T-cell (primary cell): ENCODE results near the gene SLC17A5. TPM values are rescaled to one million over a fixed set of nuclear protein-coding genes. Genes with fewer than 3 reads are reported as not detected.
A peak's percentile ranks its signal among the peaks of the same experiment; 100 is the strongest.
"Not testable (repeated sequence)": the region's sequence is repeated elsewhere in the genome, so short reads cannot be mapped to it uniquely, and the experiment has no call there.

Source experiments
- ATAC-seq, 4 experiments: fragments of 200-7000 bp in 3 of 4; fragments of 150-1000 bp in 1 of 4; cut with Tn5 transposase; replicated peaks in 1 of 4; 1 replicate in 3 of 4; 2 replicates in 1 of 4; pipeline ENCODE4 v1.10.0; 2021; ENCODE audit warnings: moderate library complexity in 3 of 4, mild to moderate bottlenecking in 2 of 4, moderate number of reproducible peaks in 1 of 4
- CTCF ChIA-PET, 2 donors: fragments of 300-600 bp; sonication (Branson Sonifier 250); formaldehyde crosslinking; loops; one replicate each; lab custom pipeline; 2022; ENCODE audit warnings: antibody characterized with exemption in 2 of 2; lab: Charles Lee
- POLR2A ChIA-PET, 2 donors: fragments of 300-600 bp; sonication (Branson Sonifier 250); formaldehyde crosslinking; loops; one replicate each; lab custom pipeline; 2022; ENCODE audit warnings: antibody characterized with exemption in 2 of 2; lab: Charles Lee
- DNase-seq, 35 experiments: peaks; one replicate each; pipeline versions ENCODE4 v3.0.0 to v3.0.0-alpha.2; 2013 to 2023
- H3K27ac ChIP-seq: one replicate; pipeline ENCODE4 v1.5.1; 2013; ENCODE audit warnings: low read length
- H3K27me3 ChIP-seq, 2 experiments: replicated peaks in 1 of 2; 1 replicate in 1 of 2; 2 replicates in 1 of 2; pipeline versions ENCODE4 v1.6.1 to v1.7.0; 2013; ENCODE audit warnings: low read length in 1 of 2, mixed read lengths in 1 of 2; ENCODE audit not compliant: control insufficient read depth in 2 of 2, insufficient read depth in 2 of 2; ENCODE audit errors: extremely low read depth in 1 of 2
- H3K36me3 ChIP-seq, 2 donors: 1 replicate in 1 of 2; 2 replicates in 1 of 2; pipeline versions ENCODE4 v1.6.1 to v1.7.0; 2013; ENCODE audit warnings: low read length in 1 of 2; ENCODE audit not compliant: control insufficient read depth in 2 of 2, insufficient read depth in 1 of 2; ENCODE audit errors: extremely low read depth in 1 of 2
- H3K4me1 ChIP-seq, 2 experiments: 1 replicate in 1 of 2; 2 replicates in 1 of 2; pipeline versions ENCODE4 v1.6.1 to v1.7.0; 2013; ENCODE audit warnings: low read length in 2 of 2, mixed read lengths in 1 of 2; ENCODE audit not compliant: insufficient read depth in 2 of 2, control insufficient read depth in 1 of 2; ENCODE audit errors: extremely low read depth in 1 of 2
- H3K4me3 ChIP-seq, 2 donors: 1 replicate in 1 of 2; 2 replicates in 1 of 2; pipeline versions ENCODE4 v1.5.1 to v1.7.0; 2013; ENCODE audit warnings: mild to moderate bottlenecking in 2 of 2, low read length in 1 of 2, moderate library complexity in 1 of 2; ENCODE audit not compliant: control insufficient read depth in 1 of 2; ENCODE audit errors: extremely low read depth in 1 of 2
- H3K9me3 ChIP-seq: 2 replicates; pipeline ENCODE4 v1.7.0; 2013
- H3K27ac Mint-ChIP-seq, 2 donors: one replicate each; pipeline ENCODE4 v1.8.0; 2020 to 2021; ENCODE audit warnings: mild to moderate bottlenecking in 2 of 2, mixed read lengths in 2 of 2
- H3K27me3 Mint-ChIP-seq, 2 donors: one replicate each; pipeline ENCODE4 v1.8.0; 2021 to 2022; ENCODE audit warnings: mixed read lengths in 2 of 2
- H3K36me3 Mint-ChIP-seq: one replicate; pipeline ENCODE4 v1.8.0; 2021; ENCODE audit warnings: mixed read lengths
- H3K4me1 Mint-ChIP-seq, 3 donors: one replicate each; pipeline ENCODE4 v1.8.0; 2020 to 2022; ENCODE audit warnings: mixed read lengths in 3 of 3, mild to moderate bottlenecking in 1 of 3
- H3K4me3 Mint-ChIP-seq, 3 donors: one replicate each; pipeline ENCODE4 v1.8.0; 2020 to 2022; ENCODE audit warnings: mild to moderate bottlenecking in 3 of 3, mixed read lengths in 3 of 3, moderate library complexity in 3 of 3
- H3K9me3 Mint-ChIP-seq, 3 donors: one replicate each; pipeline ENCODE4 v1.8.0; 2020 to 2022; ENCODE audit warnings: mixed read lengths in 3 of 3
- WGBS: methylation state at CpG from one replicate; pipeline ENCODE4 v1.1.5; 2013; ENCODE audit warnings: missing lambda C conversion rate; ENCODE audit not compliant: insufficient coverage; 5-methylcytosine and 5-hydroxymethylcytosine counted together
- total RNA-seq, 35 experiments: library from RNA in 6 of 35; stranded (reverse) in 6 of 35; fragments of 120-200 nt in 1 of 35; gene quantifications; one replicate each; pipeline versions ENCODE4 v1.2.1 to v1.2.4 and lab custom pipeline; 2013 to 2026

Gene SLC17A5
- total RNA-seq, 5 donors from 2014 or later (not counting 1 experiment from before 2014, with no cell fraction given), result 6.4 to 15.0 (median 9.4) TPM

DNA sequence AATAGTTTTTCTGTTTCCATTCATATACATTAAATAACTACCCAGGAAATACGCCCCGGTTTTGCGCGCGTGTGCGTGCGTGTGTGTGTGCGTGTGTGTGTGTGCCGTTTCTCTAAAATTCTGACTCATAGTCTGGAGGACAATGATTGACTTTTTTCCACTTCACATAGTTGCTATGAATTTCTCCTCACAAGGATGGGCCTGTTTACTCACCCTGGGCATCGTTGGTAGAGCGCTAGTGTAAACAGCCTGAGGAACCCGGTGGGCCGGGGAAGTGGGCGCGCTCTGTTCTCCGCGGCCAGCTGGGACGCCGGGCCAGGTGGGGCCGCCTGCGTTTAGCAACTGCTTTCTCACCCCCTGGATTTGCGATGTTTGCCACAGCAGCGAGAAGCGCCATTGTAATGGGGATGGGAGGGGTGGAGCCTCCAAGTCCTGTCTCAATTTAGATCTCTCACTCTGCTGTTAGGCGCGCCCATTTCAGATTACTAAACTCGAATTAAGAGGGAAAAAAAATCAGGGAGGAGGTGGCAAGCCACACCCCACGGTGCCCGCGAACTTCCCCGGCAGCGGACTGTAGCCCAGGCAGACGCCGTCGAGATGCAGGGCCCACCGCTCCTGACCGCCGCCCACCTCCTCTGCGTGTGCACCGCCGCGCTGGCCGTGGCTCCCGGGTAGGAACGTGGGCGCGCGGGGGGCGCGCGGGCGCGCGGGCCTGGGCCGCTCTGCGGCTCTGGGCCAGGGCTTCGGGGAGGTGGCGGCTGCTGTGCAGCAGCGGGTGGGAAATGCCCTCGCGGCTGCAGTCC is 42.0 kb upstream of the SLC17A5 start, which contains the start of gene CD109:
CD109 (plus strand) TSS at position 585 of the 803 bp plus-strand sequence; CDS start at position 598, 13 bp downstream.
- H3K27me3 Mint-ChIP-seq, result peaks cover 25 to 51% of the 10 kb centered on the region in 2 donors
- H3K27me3 ChIP-seq, result peaks cover 0 to 5% of the 10 kb centered on the region in 2 experiments
- H3K4me3 Mint-ChIP-seq, result peak within 1 kb of the TSS; percentile 72 to 83 (median 80)
- ChIA-PET CTCF (no interaction called here), POLR2A (interaction anchor here in 1 of 2 donors (0.5 kb wide), 1 partner anchor 9 kb away, joined by 3 read pairs; no protein-coding TSS in a partner anchor)
- DNase-seq (peak in 32 of 35 experiments; percentile 3 to 50 (median 14)), ATAC-seq (peak; percentile 61 to 82 (median 73))
- H3K9me3 Mint-ChIP-seq, result no peaks in the 10 kb centered on the region
- peak within 1 kb of the TSS; percentile 39 to 71 for H3K27ac Mint-ChIP-seq
- no peaks in the 10 kb centered on the region for H3K36me3 ChIP-seq
- H3K9me3 ChIP-seq, result no peaks in the 10 kb centered on the region
- no peaks in the 10 kb centered on the region for H3K36me3 Mint-ChIP-seq
- peak within 1 kb of the TSS; percentile 50 to 95 for H3K4me3 ChIP-seq
- H3K27ac ChIP-seq, result no peak within 1 kb of the TSS
- peaks cover 23 to 29% (median 26%) of the 10 kb centered on the region in 3 donors for H3K4me1 Mint-ChIP-seq
- H3K4me1 ChIP-seq, result peaks cover 5 to 10% of the 10 kb centered on the region in 2 experiments
- WGBS, result under 1% methylated on average over 38 of the region's 61 CpGs

DNA sequence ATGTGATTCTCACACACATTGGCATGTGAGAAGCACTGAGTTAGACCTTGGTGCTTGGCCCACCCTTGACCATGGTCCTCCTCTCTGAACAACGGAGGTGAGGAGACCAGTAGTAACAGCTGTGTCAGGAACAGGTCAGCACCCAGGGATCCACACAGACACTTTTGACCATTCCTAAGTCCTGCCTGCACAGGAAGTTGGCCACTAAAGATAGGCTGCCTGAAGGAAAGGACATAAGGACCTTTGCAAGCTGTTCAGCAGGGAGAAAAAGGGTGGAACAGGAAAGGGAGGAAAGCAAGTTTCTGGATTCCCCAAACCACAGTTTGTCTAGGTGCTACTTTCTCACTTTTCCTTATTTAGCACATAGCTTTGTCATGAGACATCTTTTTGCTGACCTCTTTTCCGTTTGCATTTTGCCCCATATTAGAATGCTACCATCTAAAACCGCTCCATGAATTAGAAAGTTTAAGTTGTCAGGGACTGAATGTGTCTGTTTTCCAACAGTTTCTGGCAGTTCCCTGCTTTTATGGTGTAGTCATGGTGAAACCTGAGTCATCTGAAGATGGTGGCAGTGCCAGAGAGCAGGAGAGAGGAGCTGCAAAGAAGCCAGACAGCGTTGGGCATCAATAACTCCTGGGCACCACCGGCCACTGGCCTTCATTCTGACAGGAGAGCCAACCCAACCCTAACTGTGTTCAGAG is 41.1 kb upstream of the SLC17A5 start:
- peaks cover 0 to 5% of the 10 kb centered on the region in 2 experiments for H3K27me3 ChIP-seq
- Mint-ChIP-seq H3K36me3 (no peaks in the 10 kb centered on the region), H3K4me3 (peak overlapping the region; percentile 72 to 83 (median 80)), H3K27ac (no peak overlapping the region), H3K27me3 (peaks cover 23 to 48% of the 10 kb centered on the region in 2 donors), H3K9me3 (no peaks in the 10 kb centered on the region), H3K4me1 (peaks cover 23 to 29% (median 26%) of the 10 kb centered on the region in 3 donors)
- ChIA-PET POLR2A (interaction anchor here in 1 of 2 donors (0.6 kb wide), 1 partner anchor 42 kb away, joined by 4 read pairs; no protein-coding TSS in a partner anchor), CTCF (no interaction called here)
- ATAC-seq (no peak), DNase-seq (no peak)
- H3K4me1 ChIP-seq, result peaks cover 5 to 10% of the 10 kb centered on the region in 2 experiments
- no peaks in the 10 kb centered on the region for H3K9me3 ChIP-seq
- H3K27ac ChIP-seq, result no peak overlapping the region
- 82% methylated on average over 1 of the region's 5 CpGs for WGBS
- H3K36me3 ChIP-seq, result no peaks in the 10 kb centered on the region
- H3K4me3 ChIP-seq, result no peak overlapping the region

DNA sequence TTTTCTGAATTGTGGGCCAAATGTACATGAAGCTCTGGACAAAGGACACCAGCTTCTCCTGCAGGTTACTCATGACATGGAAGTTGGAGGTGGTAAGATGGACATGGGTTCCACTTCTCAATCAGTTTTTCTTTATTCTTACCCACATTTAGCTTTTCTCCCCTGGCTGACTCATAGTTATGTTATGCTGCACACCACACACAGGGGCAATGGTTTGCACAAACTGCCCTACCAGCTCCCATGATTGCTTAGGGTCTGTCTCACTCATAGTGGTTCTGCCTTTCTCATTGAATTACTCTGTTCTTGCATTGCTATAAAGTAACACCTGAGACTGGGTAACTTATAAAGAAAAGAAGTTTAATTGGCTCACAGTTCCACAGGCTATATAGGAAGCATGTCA is 37.7 kb upstream of the SLC17A5 start:
- Mint-ChIP-seq H3K9me3 (no peaks in the 10 kb centered on the region), H3K4me3 (no peak overlapping the region), H3K36me3 (no peaks in the 10 kb centered on the region), H3K4me1 (peaks cover 12 to 13% (median 13%) of the 10 kb centered on the region in 3 donors), H3K27me3 (peaks cover 22 to 35% of the 10 kb centered on the region in 2 donors), H3K27ac (no peak overlapping the region)
- peaks cover 0 to 5% of the 10 kb centered on the region in 2 experiments for H3K27me3 ChIP-seq
- POLR2A ChIA-PET, result interaction anchor here in 1 of 2 donors (0.7 kb wide), 1 partner anchor 203 kb away, joined by 4 read pairs; no protein-coding TSS in a partner anchor
- H3K4me1 ChIP-seq, result peaks cover 0 to 8% of the 10 kb centered on the region in 2 experiments
- no peak for DNase-seq
- no peak overlapping the region for H3K4me3 ChIP-seq
- no peaks in the 10 kb centered on the region for H3K9me3 ChIP-seq
- CTCF ChIA-PET, result interaction anchor here in 1 of 2 donors (1.0 kb wide), 1 partner anchor 41 kb away, joined by 3 read pairs; no protein-coding TSS in a partner anchor
- no peak for ATAC-seq
- H3K36me3 ChIP-seq, result no peaks in the 10 kb centered on the region
- H3K27ac ChIP-seq, result no peak overlapping the region

DNA sequence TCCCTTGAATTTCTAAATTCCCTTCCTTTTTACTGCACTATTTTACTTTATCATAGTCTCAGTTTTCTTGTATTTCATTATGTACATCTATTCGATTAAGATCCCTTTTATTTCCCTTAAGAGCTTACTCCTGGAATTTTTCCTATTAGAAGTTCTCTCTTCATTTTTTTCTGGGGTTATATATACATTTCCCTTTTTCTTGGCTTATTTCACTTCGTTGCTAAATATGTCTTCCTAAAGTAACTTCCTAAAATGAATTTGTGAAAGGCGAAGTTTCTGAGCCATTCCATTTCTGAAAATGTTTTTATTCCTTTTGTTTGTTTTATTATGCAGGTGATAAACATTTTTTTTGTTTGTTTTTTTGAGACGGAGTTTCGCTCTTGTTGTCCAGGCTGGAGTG is 36.3 kb upstream of the SLC17A5 start:
- WGBS, result no CpG with 5 or more reads among the region's 5 CpGs
- H3K27me3 Mint-ChIP-seq, result peaks cover 26 to 39% of the 10 kb centered on the region in 2 donors
- ChIA-PET CTCF (no interaction called here), POLR2A (no interaction called here)
- H3K36me3 Mint-ChIP-seq, result no peaks in the 10 kb centered on the region
- no peaks in the 10 kb centered on the region for H3K9me3 Mint-ChIP-seq
- no peaks in the 10 kb centered on the region for H3K4me1 ChIP-seq
- peaks cover 1 to 2% (median 2%) of the 10 kb centered on the region in 3 donors for H3K4me1 Mint-ChIP-seq
- H3K9me3 ChIP-seq, result no peaks in the 10 kb centered on the region
- H3K27me3 ChIP-seq, result no peaks in the 10 kb centered on the region
- H3K4me3 ChIP-seq, result no peak overlapping the region
- H3K27ac ChIP-seq, result no peak overlapping the region
- DNase-seq, result no peak
- no peak overlapping the region for H3K4me3 Mint-ChIP-seq
- no peak overlapping the region for H3K27ac Mint-ChIP-seq
- ATAC-seq, result no peak
- no peaks in the 10 kb centered on the region for H3K36me3 ChIP-seq

DNA sequence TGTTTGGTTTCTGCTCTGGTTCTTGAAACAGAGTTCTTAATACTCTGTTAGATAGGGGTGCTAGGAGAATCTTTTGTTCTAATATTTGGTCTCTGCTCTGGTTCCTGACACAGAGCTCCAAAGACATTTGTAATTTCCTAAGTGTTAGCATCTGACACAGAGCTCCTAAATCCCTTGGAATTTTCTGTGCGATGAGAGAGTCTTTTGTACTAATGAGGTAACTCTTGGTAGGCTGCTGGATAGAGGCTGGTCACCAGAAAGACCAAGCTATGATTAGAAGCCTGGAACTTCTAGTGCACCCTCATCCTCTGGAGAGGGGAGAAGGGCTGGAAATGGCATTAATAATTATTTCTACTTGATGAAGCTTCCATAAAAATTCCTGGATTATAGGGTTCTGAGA is 34.6 kb upstream of the SLC17A5 start:
- Mint-ChIP-seq H3K27me3 (peaks cover 24 to 32% of the 10 kb centered on the region in 2 donors), H3K36me3 (no peaks in the 10 kb centered on the region), H3K4me3 (no peak overlapping the region), H3K27ac (no peak overlapping the region), H3K9me3 (peaks cover 3 to 7% (median 6%) of the 10 kb centered on the region in 3 donors), H3K4me1 (no peaks in the 10 kb centered on the region)
- ATAC-seq (no peak), DNase-seq (no peak)
- WGBS, result no CpG with 5 or more reads among the region's 1 CpG
- Histone ChIP-seq H3K4me3 (no peak overlapping the region), H3K9me3 (no peaks in the 10 kb centered on the region), H3K36me3 (no peaks in the 10 kb centered on the region), H3K27ac (no peak overlapping the region), H3K4me1 (no peaks in the 10 kb centered on the region), H3K27me3 (peaks cover 0 to 2% of the 10 kb centered on the region in 2 experiments)
- ChIA-PET POLR2A (no interaction called here), CTCF (interaction anchor here in 1 of 2 donors (0.7 kb wide), 1 partner anchor 10 kb away, joined by 5 read pairs; no protein-coding TSS in a partner anchor)

- H3K36me3 Mint-ChIP-seq, H3K4me3 ChIP-seq, H3K36me3 ChIP-seq, H3K4me1 ChIP-seq, H3K27ac ChIP-seq, H3K4me3 Mint-ChIP-seq, H3K9me3 ChIP-seq, H3K27ac Mint-ChIP-seq, POLR2A ChIA-PET, ATAC-seq, DNase-seq, CTCF ChIA-PET, H3K4me1 Mint-ChIP-seq: not testable (repeated sequence)
- peaks cover 5 to 13% (median 11%) of the 10 kb centered on the region in 3 donors for H3K9me3 Mint-ChIP-seq
- peaks cover 0 to 12% of the 10 kb centered on the region in 2 experiments for H3K27me3 ChIP-seq
- no CpG with 5 or more reads among the region's 2 CpGs for WGBS
- peaks cover 18% of the 10 kb centered on the region in 2 donors for H3K27me3 Mint-ChIP-seq
Measured at GRCh38 chr6:73683574-73683973, 29.8 kb upstream of the SLC17A5 start.
